GM23248 (cell line): ENCODE measurements around the gene HOMER1. TPM values are rescaled to one million over a fixed set of nuclear protein-coding genes. Genes with fewer than 3 reads are reported as not detected.

Experiments
- DNase-seq: peaks from one replicate; pipeline ENCODE4 v3.0.0-alpha.2; 2015
- H2AFZ ChIP-seq: fragments of 200-600 bp; sonication (generic); 2 replicates; pipeline ENCODE4 v1.6.1; 2016; ENCODE audit warnings: antibody characterized with exemption
- H3F3A ChIP-seq: fragments of 200-600 bp; sonication (generic); 2 replicates; pipeline ENCODE4 v1.6.1; 2016; ENCODE audit warnings: mild to moderate bottlenecking, antibody characterized with exemption, mixed run types; ENCODE audit not compliant: insufficient read depth
- H3K27ac ChIP-seq: fragments of 200-600 bp; sonication (generic); 2 replicates; pipeline ENCODE4 v1.5.1; 2016; ENCODE audit warnings: mild to moderate bottlenecking
- H3K27me3 ChIP-seq: fragments of 200-600 bp; sonication (generic); replicated peaks from 2 replicates; pipeline ENCODE4 v1.6.1; 2016; ENCODE audit warnings: mild to moderate bottlenecking; ENCODE audit not compliant: insufficient read depth
- H3K36me3 ChIP-seq: fragments of 200-600 bp; sonication (generic); 2 replicates; pipeline ENCODE4 v1.6.1; 2016; ENCODE audit warnings: low read depth, mild to moderate bottlenecking
- H3K4me1 ChIP-seq: fragments of 200-600 bp; sonication (generic); 2 replicates; pipeline ENCODE4 v1.6.1; 2016; ENCODE audit warnings: mild to moderate bottlenecking; ENCODE audit not compliant: insufficient read depth
- H3K4me2 ChIP-seq: fragments of 200-600 bp; sonication (generic); one replicate; pipeline ENCODE4 v1.6.1; 2016; ENCODE audit warnings: mild to moderate bottlenecking; ENCODE audit not compliant: unreplicated experiment
- H3K4me3 ChIP-seq: fragments of 200-600 bp; sonication (generic); 2 replicates; pipeline ENCODE4 v1.5.1; 2016; ENCODE audit warnings: mild to moderate bottlenecking
- H3K79me2 ChIP-seq: fragments of 200-600 bp; sonication (generic); 2 replicates; pipeline ENCODE4 v1.6.1; 2016; ENCODE audit warnings: mild to moderate bottlenecking; ENCODE audit not compliant: insufficient read depth
- H3K9ac ChIP-seq: fragments of 200-600 bp; sonication (generic); 2 replicates; pipeline ENCODE4 v1.6.1; 2016; ENCODE audit warnings: mild to moderate bottlenecking
- H3K9me2 ChIP-seq: fragments of 200-600 bp; sonication (generic); 2 replicates; pipeline ENCODE4 v1.6.1; 2016; ENCODE audit warnings: mixed run types, mild to moderate bottlenecking, moderate library complexity; ENCODE audit not compliant: insufficient read depth
- H3K9me3 ChIP-seq: fragments of 200-600 bp; sonication (generic); one replicate; pipeline ENCODE4 v1.6.1; 2017; ENCODE audit warnings: low read depth
- H4K20me1 ChIP-seq: fragments of 200-600 bp; sonication (generic); 2 replicates; pipeline ENCODE4 v1.6.0; 2016; ENCODE audit not compliant: insufficient read depth
- EZH2 ChIP-seq: fragments of 200-600 bp; sonication (generic); IDR thresholded peaks from 2 replicates; pipeline ENCODE4 v1.6.1; 2018; ENCODE audit warnings: antibody characterized with exemption, mild to moderate bottlenecking; ENCODE audit not compliant: insufficient read depth, poor library complexity, severe bottlenecking
- EZH2phosphoT487 ChIP-seq: fragments of 200-600 bp; sonication (generic); IDR thresholded peaks from 2 replicates; pipeline ENCODE4 v1.6.1; 2018; ENCODE audit warnings: antibody characterized with exemption, moderate library complexity, mild to moderate bottlenecking, low read depth; ENCODE audit not compliant: insufficient read depth
- WGBS, 2 experiments: methylation state at CpG; one replicate each; pipeline ENCODE4 v1.1.6; 2015 to 2017; ENCODE audit warnings: low lambda C conversion rate in 2 of 2, low coverage in 1 of 2; ENCODE audit errors: missing lambda C conversion rate in 2 of 2; 5-methylcytosine and 5-hydroxymethylcytosine counted together
- in situ Hi-C: fragments of 300-500 bp; cut with MboI; formaldehyde crosslinking; loops from 2 replicates; pipeline ENCODE4 v1.15.0; 2020
- polyA plus RNA-seq: library from polyadenylated mRNA; unstranded; fragments of >200 nt; fragmentation: Nextera tagmentation; extraction: Ambion mirVana; gene quantifications from 2 replicates; pipeline ENCODE4 v1.2.1, GENCODE V29; 2016
- total RNA-seq: library from RNA; depleted of rRNA; stranded (reverse); fragments of >200 nt; shearing (Covaris generic); gene quantifications from 2 replicates; pipeline ENCODE4 v1.2.3, GENCODE V29; 2014

The HOMER1 gene
- total and polyA plus RNA-seq, 2 experiments from 2014 or later, result 5.3 to 6.1 TPM

DNA sequence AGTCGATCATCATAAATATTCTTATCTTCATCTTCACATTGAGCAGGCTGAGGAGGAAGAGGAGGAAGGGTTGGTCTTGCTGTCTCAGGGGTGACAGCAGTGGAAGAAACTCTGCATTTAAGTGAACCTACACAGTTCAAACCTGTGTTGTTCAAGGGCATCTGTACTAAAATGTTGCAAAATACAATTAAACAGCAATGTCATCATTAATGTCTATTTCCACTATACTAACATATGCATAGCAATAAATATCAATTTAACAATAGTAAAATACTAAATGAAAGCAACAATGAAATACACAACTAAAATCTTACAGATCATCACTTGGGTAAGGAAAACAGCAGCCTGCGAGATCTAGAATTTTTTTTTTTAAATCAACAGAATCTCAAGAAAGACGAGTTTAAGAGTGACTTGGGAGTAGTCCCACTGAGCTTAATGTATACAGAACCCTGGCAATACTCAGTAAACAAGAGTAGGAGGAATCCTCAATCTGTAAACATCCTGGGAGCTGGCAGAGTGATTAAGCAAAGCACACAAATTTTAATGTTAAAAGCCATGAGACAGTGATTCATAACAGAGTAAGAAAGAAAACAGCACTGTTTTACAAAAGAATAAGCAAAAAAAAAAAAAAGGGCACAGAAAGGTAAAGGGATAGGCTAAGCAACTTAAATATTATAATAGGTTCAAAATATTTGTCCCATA, 10.0 kb downstream of the HOMER1 start:
- peaks cover 94% of the 10 kb centered on the region for H3K79me2 ChIP-seq
- DNase-seq, result peak; percentile 44

GRCh38 chr5:79499640-79500273, 14.2 kb downstream of the HOMER1 start:
- Histone ChIP-seq H3K79me2 (peaks cover 61% of the 10 kb centered on the region), H3F3A (peaks cover 8% of the 10 kb centered on the region; the same call in 1 of the 2 replicates), H3K4me1 (peaks cover 11% of the 10 kb centered on the region), H3K4me2 (no peak overlapping the region), H2AFZ (no peak overlapping the region), H3K9ac (no peak overlapping the region), H3K4me3 (no peak overlapping the region), H3K27ac (no peak overlapping the region), H3K36me3 (no peaks in the 10 kb centered on the region), H3K9me2 (no peaks in the 10 kb centered on the region), H3K9me3 (no peaks in the 10 kb centered on the region), H3K27me3 (no peaks in the 10 kb centered on the region), H4K20me1 (0 out of 2 replicates have a peak, but pooled peaks cover 5% of the 10 kb centered on the region)
- WGBS, 2 experiments, result 95 to 96% methylated on average over 4 of the region's 4 CpGs
- DNase-seq, result no peak
- in situ Hi-C loops, result no loop called here
- no peak for TF ChIP-seq EZH2phosphoT487

More for the DNA sequence above, 10.0 kb downstream of the HOMER1 start:
- Histone ChIP-seq H3K4me2 (peak overlapping the region; percentile 20), H3K4me3 (no peak overlapping the region), H3K9me3 (no peaks in the 10 kb centered on the region), H3K4me1 (peaks cover 13% of the 10 kb centered on the region), H3K27me3 (no peaks in the 10 kb centered on the region), H3K9ac (peak overlapping the region; percentile 37; the same call in 1 of the 2 replicates), H3K9me2 (no peaks in the 10 kb centered on the region), H4K20me1 (0 out of 2 replicates have a peak, but pooled peaks cover 5% of the 10 kb centered on the region), H3K27ac (peak overlapping the region; percentile 25), H3K36me3 (no peaks in the 10 kb centered on the region), H2AFZ (peak overlapping the region; percentile 28; the same call in 1 of the 2 replicates), H3F3A (peaks cover 10% of the 10 kb centered on the region; the same call in 1 of the 2 replicates)
- in situ Hi-C loops, result no loop called here
- WGBS, 2 experiments, result 74 to 80% methylated on average over 3 of the region's 3 CpGs
- TF ChIP-seq EZH2phosphoT487, result no peak
- TF ChIP-seq EZH2, result no peak

DNA sequence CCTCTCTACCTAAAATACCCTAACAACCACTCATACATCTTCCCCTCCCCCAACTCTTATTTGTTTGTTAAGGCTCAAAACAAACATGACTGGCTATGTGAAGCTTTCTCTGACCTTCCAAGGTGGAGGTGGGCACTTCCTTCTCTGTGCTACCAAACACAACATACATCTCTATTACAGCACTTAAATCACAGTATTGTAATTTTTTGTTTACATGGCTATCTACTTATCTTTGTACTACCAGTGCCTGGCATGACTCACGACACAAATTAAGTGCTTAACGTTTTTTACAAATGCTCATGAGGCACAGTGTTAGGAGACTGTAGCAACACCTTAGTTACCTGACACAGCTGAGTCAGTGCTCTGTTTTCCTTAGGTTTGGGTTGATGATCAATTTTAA, 18.6 kb downstream of the HOMER1 start:
- Histone ChIP-seq H3K79me2 (0 out of 2 replicates have a peak, but pooled peaks cover 20% of the 10 kb centered on the region), H3K4me1 (no peaks in the 10 kb centered on the region; the same call in 1 of the 2 replicates), H4K20me1 (no peaks in the 10 kb centered on the region), H3K9me2 (no peaks in the 10 kb centered on the region), H3K27me3 (no peaks in the 10 kb centered on the region), H3F3A (no peaks in the 10 kb centered on the region), H2AFZ (no peak overlapping the region), H3K9me3 (no peaks in the 10 kb centered on the region), H3K36me3 (no peaks in the 10 kb centered on the region), H3K27ac (no peak overlapping the region), H3K9ac (no peak overlapping the region), H3K4me3 (no peak overlapping the region), H3K4me2 (no peak overlapping the region)
- peak; percentile 8 for DNase-seq
- no peak for TF ChIP-seq EZH2
- TF ChIP-seq EZH2phosphoT487, result no peak
- in situ Hi-C loops, result no loop called here
- WGBS, 2 experiments, result 66 to 71% methylated on average over 2 of the region's 2 CpGs

GRCh38 chr5:79493596-79494345, 20.2 kb downstream of the HOMER1 start:
- Histone ChIP-seq H3K27me3 (no peaks in the 10 kb centered on the region), H2AFZ (no peak overlapping the region), H3K36me3 (no peaks in the 10 kb centered on the region), H3K4me3 (no peak overlapping the region), H3K9me3 (no peaks in the 10 kb centered on the region), H3K79me2 (0 out of 2 replicates have a peak, but pooled peaks cover 7% of the 10 kb centered on the region), H3K27ac (no peak overlapping the region), H4K20me1 (no peaks in the 10 kb centered on the region), H3K4me2 (no peak overlapping the region), H3K4me1 (peaks cover 7% of the 10 kb centered on the region; the same call in 1 of the 2 replicates), H3K9me2 (no peaks in the 10 kb centered on the region), H3K9ac (no peak overlapping the region), H3F3A (peaks cover 4% of the 10 kb centered on the region; the same call in 1 of the 2 replicates)
- TF ChIP-seq EZH2, result no peak
- TF ChIP-seq EZH2phosphoT487, result no peak
- in situ Hi-C loops, result no loop called here
- 93 to 94% methylated on average over 3 of the region's 3 CpGs for WGBS, 2 experiments
- DNase-seq, result peak; percentile 28
